Effector memory CD8-positive, alpha-beta T cell (primary cell): ENCODE measurements around the gene UBXN2A.
"Not testable (repeated sequence)": the region's sequence is repeated elsewhere in the genome, so short reads cannot be mapped to it uniquely, and the experiment has no call there.

Source experiments
- ATAC-seq: fragments of 150-1000 bp; cut with Tn5 transposase; replicated peaks from 2 replicates; pipeline ENCODE4 v1.10.0; 2021; ENCODE audit warnings: mild to moderate bottlenecking, moderate library complexity
- DNase-seq, 3 experiments: peaks; one replicate each; pipeline ENCODE4 v3.0.0; 2021
- H3K27ac Mint-ChIP-seq, 2 donors: one replicate each; pipeline ENCODE4 v1.8.0; 2022; ENCODE audit warnings: mild to moderate bottlenecking in 2 of 2, mixed read lengths in 2 of 2, moderate library complexity in 2 of 2
- H3K27me3 Mint-ChIP-seq, 2 donors: one replicate each; pipeline ENCODE4 v1.8.0; 2022; ENCODE audit warnings: mixed read lengths in 2 of 2
- H3K36me3 Mint-ChIP-seq: one replicate; pipeline ENCODE4 v1.8.0; 2022; ENCODE audit warnings: mild to moderate bottlenecking, moderate library complexity, mixed read lengths; ENCODE audit not compliant: insufficient read depth
- H3K4me1 Mint-ChIP-seq, 2 donors: one replicate each; pipeline ENCODE4 v1.8.0; 2022; ENCODE audit warnings: low read depth in 2 of 2, mixed read lengths in 2 of 2
- H3K4me3 Mint-ChIP-seq, 2 donors: one replicate each; pipeline ENCODE4 v1.8.0; 2022; ENCODE audit warnings: mild to moderate bottlenecking in 2 of 2, mixed read lengths in 2 of 2, moderate library complexity in 2 of 2
- H3K9me3 Mint-ChIP-seq, 2 donors: one replicate each; pipeline ENCODE4 v1.8.0; 2022; ENCODE audit warnings: mixed read lengths in 2 of 2

Gene UBXN2A

DNA sequence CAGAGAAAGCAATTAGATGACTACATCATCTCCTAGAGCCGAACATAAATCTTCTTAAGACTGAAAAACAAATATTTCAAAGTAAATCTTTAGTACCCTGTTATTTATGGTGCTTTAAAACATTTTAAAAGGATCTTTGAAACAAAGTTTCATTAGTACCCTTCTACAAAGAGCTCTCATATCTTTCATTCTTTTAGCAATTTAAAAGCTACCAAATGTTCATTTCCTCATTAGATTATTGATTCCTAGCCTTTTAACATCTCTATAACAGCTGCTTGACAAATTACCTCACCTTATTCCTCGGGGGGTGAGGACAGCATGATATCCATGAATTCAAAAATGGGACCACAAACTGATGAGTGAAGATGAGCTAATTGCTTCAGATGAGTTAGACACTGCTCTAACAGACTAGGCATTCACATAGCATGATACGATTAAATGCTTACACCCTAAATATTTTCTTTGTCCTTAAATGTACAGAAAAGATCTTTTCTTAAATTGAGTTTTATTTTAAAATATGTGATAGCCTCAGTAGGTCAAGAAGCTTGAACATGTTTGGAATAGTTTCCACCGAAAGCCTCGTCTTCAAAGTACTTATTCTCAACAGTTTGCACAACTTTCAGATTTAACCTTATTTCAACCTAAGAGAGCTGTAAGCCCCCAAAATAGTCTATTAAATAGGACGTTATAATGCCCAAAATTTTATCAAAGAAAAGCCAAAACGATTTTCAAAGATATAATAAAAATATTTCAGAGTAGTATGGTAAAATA is 15.5 kb upstream of the UBXN2A start:
- DNase-seq, result no peak
- Mint-ChIP-seq H3K36me3 (peaks cover 32% of the 10 kb centered on the region), H3K4me1 (peaks cover 29 to 52% of the 10 kb centered on the region in 2 donors), H3K27me3 (no peaks in the 10 kb centered on the region), H3K4me3 (peak overlapping the region; percentile 96 to 98), H3K9me3 (no peaks in the 10 kb centered on the region), H3K27ac (peak overlapping the region in 1 of 2 donors; percentile 16)
- no peak for ATAC-seq

DNA sequence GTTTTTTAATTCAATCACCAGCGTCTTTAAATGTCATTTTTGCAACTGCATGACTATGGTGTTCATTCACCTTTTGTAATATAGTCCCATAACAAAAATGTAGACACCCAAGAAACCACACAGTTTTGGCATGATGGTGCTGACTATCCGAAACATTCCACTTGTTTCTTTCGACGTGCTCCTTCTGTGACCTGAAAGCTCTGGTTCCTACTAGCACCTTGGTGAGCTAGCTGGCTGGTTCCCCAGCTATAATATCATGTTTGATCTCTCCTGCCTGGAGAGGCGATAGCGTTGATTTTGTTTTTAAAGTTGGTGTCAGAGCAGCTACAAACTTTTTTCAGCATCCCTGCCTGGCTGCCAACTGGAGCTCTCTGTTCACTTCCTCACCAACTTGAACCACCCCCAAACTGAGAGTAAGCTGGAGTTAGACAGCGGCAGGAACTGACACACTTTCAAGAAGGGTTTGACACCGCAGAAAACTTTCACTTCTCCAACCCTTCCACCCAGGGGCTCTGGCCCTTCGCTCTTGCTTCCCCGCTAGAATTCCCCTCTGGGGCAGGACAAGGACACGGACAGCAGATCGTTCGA is 14.5 kb upstream of the UBXN2A start:
- peak overlapping the region; percentile 96 to 98 for H3K4me3 Mint-ChIP-seq
- H3K27ac Mint-ChIP-seq, result peak overlapping the region; percentile 99 to 100
- no peaks in the 10 kb centered on the region for H3K9me3 Mint-ChIP-seq
- ATAC-seq, result peak; percentile 48
- no peaks in the 10 kb centered on the region for H3K27me3 Mint-ChIP-seq
- DNase-seq, result peak; percentile 47 to 62 (median 51)
- H3K4me1 Mint-ChIP-seq, result peaks cover 29 to 47% of the 10 kb centered on the region in 2 donors
- H3K36me3 Mint-ChIP-seq, result peaks cover 37% of the 10 kb centered on the region

DNA sequence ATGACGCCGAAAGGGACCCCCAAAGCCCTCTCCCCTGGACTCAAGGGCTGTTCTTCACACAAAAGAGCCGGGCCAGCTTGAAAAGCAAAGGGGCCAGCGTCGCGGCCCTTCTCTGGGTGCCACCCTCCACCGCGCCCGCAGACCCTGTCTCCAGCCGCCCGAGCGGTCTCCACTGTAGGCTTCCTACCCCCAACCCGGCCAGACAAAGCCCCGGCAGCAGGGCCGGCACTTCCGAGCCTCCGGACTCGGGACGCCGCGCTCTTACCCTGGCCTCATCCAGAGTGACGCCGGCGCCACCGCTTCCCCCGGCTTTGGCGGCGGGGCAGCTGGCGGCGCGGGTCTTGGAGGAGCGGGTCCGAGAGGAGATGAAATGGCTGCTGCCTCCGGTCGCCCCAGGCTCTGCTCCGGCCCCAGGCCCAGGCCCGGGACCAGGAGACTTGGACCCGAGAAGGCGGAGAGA is 13.9 kb upstream of the UBXN2A start:
- H3K4me3 Mint-ChIP-seq, result peak overlapping the region; percentile 96 to 98
- peaks cover 29 to 47% of the 10 kb centered on the region in 2 donors for H3K4me1 Mint-ChIP-seq
- DNase-seq (no peak), ATAC-seq (peak; percentile 3)
- peak overlapping the region; percentile 99 to 100 for H3K27ac Mint-ChIP-seq
- H3K36me3 Mint-ChIP-seq, result peaks cover 41% of the 10 kb centered on the region
- no peaks in the 10 kb centered on the region for H3K27me3 Mint-ChIP-seq
- no peaks in the 10 kb centered on the region for H3K9me3 Mint-ChIP-seq

DNA sequence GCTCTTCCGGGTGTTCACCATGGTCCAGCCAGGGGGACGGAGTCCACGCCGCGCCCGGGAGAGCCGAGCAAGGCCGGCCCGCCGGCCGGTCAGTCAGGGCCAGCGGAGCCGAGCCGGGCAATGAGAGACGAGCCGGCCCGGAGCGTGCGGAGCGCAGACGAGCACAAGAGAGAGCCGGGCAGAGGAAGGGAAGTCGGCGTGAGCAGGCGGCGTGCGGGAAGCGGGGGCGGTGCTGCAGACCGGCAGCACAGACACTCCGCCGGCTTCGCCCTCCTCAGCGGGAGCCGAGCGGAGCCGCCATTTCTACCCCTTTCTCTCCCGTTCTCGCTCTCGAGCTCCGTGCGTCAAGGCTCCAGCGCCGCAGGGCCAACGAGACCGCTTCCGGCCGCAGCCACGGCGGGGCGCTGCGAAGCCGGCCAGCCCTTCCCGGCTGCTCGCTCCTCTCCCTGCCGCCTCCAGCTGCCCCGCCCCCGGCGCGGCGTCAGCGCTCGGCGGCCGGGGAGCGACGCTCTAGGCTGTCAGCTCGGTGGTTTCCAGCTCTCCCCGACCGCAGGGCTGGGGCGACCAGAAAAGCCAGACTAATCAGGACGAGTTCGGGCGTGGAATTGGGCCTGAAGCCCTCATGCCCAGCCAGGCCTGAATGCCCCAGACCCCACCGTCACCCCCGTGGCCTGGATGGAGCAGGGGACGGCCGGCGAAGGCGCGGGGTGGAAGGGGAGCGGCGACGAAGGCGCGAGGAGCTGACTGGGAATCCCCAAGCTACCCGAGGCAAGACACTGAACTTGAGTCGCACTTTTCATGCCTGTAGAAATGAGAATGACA is 13.3 kb upstream of the UBXN2A start, which contains the start of gene ATAD2B:
TSS of gene ATAD2B (minus strand) at position 374 of the 822 bp plus-strand sequence. CDS start at position 21, 353 bp downstream.
- H3K4me3 Mint-ChIP-seq, result peak within 1 kb of the TSS; percentile 96 to 98
- H3K27ac Mint-ChIP-seq, result peak within 1 kb of the TSS; percentile 99 to 100

DNA sequence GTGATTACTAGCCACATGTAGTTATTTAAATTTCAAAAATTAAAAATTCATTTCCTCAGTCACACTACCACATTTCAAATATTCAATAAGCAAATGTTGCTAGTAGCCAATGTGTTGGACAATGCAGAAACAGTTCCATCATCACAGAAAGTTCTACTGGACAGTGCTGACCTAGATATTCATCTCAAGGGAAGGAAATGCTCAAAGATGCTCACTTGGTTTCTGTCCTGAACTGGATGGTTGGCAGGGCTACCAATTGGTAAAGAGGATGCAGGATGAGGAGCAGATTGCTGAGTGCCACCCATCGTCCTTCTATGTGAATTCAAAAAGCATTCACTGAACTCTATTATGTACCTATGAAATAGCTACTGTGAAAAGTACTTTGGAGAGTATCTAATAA is 6.0 kb upstream of the UBXN2A start:
- H3K4me3 Mint-ChIP-seq, result no peak overlapping the region
- H3K27me3 Mint-ChIP-seq, result peaks cover 6% of the 10 kb centered on the region in 2 donors
- ATAC-seq (no peak), DNase-seq (no peak)
- H3K4me1 Mint-ChIP-seq, result peaks cover 5 to 7% of the 10 kb centered on the region in 2 donors
- H3K36me3 Mint-ChIP-seq, result peaks cover 9% of the 10 kb centered on the region
- no peak overlapping the region for H3K27ac Mint-ChIP-seq
- H3K9me3 Mint-ChIP-seq, result no peaks in the 10 kb centered on the region

More for the DNA sequence above, 13.3 kb upstream of the UBXN2A start, which contains the start of gene ATAD2B:
- peak; percentile 91 to 95 (median 95) for DNase-seq
- Mint-ChIP-seq H3K27me3 (no peaks in the 10 kb centered on the region), H3K9me3 (no peaks in the 10 kb centered on the region), H3K4me1 (peaks cover 29 to 46% of the 10 kb centered on the region in 2 donors), H3K36me3 (peaks cover 41% of the 10 kb centered on the region)
- peak; percentile 77 for ATAC-seq

DNA sequence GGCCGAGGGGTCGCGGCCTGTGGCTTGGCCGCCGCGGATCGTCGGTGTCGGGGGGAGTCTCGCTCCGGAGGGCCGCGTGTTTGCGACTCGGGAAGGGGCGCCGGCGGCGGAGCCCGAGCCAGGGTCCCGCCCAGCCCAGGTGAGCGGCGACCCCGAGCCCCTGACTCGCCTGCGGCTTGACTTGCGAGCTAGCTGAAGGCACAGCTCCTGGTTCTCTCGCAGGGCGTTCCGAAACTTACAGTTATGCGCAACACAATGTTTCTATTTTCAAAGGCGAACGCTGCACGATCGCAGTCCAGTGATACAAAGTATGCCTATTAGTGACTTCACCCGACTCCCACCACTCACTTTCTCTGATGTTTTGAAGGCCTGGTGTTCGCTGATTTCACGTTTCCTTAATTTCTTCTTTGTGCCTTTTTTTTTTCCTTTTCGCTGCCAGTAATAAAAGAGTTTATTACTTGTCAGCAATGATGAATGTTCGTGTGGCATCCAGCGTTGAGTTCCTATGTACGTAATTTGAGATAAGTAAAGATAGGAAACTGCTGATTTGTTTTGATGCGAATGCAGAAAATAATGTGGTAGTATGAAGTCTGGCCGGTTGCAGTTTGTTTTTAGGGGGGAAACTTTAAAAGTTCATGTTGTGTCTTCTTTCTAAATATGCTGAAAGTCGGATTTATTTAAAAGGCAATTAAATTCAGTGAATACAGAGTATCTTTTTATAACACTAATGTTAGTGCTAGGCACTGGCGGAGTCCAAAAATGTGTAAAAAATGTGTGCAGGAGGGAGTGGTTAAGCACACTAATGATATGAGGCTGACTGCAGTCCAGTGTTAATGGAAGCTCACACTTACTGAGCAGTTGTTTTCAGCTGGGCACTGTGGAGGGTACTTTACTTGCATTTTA is 706 bp downstream of the UBXN2A start:
- peak; percentile 57 for ATAC-seq
- Mint-ChIP-seq H3K4me3 (peak overlapping the region; percentile 82 to 93), H3K27ac (peak overlapping the region; percentile 56 to 72)

DNA sequence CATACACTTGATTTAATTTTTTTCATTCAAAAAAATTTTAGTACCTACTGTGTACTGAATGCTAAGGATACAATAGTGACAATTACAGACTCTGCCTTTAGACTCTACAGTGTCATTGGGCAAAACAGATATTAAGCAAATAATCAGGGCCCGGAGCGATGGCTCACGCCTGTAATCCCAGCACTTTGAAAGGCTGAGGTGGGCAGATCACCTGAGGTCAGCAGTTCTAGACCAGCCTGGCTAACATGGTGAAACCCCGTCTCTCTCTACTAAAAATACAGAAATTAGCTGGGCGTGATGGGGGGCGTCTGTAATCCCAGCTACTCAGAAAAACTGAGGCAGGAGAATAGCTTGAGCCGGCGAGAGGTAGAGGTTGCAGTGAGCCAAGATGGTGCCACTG is 1.4 kb downstream of the UBXN2A start:
- no peaks in the 10 kb centered on the region for H3K9me3 Mint-ChIP-seq
- peaks cover 17 to 33% of the 10 kb centered on the region in 2 donors for H3K4me1 Mint-ChIP-seq
- ATAC-seq (no peak), DNase-seq (no peak)
- H3K4me3 Mint-ChIP-seq, result no peak overlapping the region
- H3K27me3 Mint-ChIP-seq, result peaks cover 6 to 7% of the 10 kb centered on the region in 2 donors
- peak overlapping the region; percentile 56 to 72 for H3K27ac Mint-ChIP-seq
- peaks cover 6% of the 10 kb centered on the region for H3K36me3 Mint-ChIP-seq

More for the DNA sequence above, 706 bp downstream of the UBXN2A start:
- Mint-ChIP-seq H3K4me1 (peaks cover 17 to 33% of the 10 kb centered on the region in 2 donors), H3K36me3 (peaks cover 6% of the 10 kb centered on the region), H3K9me3 (no peaks in the 10 kb centered on the region), H3K27me3 (peaks cover 6 to 7% of the 10 kb centered on the region in 2 donors)
- peak in 1 of 3 experiments; percentile 25 for DNase-seq

DNA sequence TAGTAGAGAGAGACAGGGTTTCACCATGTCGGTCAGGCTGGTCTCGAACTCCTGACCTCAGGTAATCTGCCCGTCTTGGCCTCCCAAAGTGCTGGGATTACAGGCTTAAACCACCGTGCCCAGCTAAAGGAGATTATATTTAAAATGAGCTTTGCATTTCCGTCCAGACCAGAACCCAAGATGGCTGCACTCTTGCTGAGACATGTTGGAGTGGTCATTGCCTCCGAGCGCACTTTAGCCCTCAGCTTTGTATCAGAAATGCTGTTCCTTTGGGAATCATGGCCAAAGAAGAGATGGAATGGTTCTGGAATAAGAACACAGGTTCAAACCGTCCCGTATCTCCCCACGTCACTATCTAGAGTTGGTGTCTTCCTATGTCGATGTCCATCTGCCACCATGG is 3.4 kb downstream of the UBXN2A start:
- no peak overlapping the region for H3K4me3 Mint-ChIP-seq

DNA sequence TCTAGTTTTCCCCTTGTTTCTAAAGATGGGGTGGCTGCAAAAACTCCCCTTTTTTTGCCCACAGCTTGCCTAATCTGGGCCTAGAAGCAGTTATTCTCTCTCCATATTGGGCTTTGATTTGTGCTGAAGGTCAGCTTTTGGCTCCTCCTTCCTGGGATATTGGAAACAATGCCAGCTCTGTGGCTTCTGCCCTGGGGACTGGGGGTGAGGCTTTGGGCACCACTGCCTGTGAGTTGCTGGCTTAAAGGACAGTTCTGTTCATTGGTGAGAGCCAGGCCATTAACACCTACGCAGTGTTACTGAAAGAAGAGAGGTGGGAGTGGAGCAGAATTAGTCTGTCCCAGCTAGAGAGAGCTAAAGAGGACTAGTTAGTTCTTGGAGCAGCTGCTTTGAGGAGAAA is 4.3 kb downstream of the UBXN2A start:
- peaks cover 4% of the 10 kb centered on the region for H3K36me3 Mint-ChIP-seq
- DNase-seq (no peak), ATAC-seq (no peak)
- no peaks in the 10 kb centered on the region for H3K27me3 Mint-ChIP-seq
- no peak overlapping the region for H3K27ac Mint-ChIP-seq
- H3K4me1 Mint-ChIP-seq, result peaks cover 9 to 28% of the 10 kb centered on the region in 2 donors
- no peak overlapping the region for H3K4me3 Mint-ChIP-seq
- no peaks in the 10 kb centered on the region for H3K9me3 Mint-ChIP-seq

More for the DNA sequence above, 3.4 kb downstream of the UBXN2A start:
- no peaks in the 10 kb centered on the region for H3K9me3 Mint-ChIP-seq
- peaks cover 17 to 36% of the 10 kb centered on the region in 2 donors for H3K4me1 Mint-ChIP-seq
- H3K36me3 Mint-ChIP-seq, result peaks cover 6% of the 10 kb centered on the region
- peaks cover 5 to 7% of the 10 kb centered on the region in 2 donors for H3K27me3 Mint-ChIP-seq
- ATAC-seq (no peak), DNase-seq (no peak)
- no peak overlapping the region for H3K27ac Mint-ChIP-seq

DNA sequence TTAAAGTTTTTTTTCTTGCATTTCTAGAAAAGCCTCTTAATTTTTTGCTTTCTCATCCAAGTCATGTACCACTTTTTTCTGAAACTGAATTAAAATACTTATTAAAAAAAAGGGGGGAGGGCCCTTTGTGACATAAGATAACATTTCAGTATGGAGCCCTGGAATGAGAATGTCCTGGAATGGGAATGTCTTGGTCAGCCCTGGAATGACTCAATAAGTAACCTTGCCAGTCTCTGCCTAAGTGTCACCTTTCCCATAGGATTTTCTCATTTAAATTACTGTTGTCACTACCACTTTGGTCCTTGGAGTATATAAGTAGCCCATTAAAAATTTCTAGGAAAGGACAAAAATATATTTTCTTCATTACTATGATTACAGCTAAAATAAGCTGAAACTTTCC is 4.7 kb downstream of the UBXN2A start:
- no peak overlapping the region for H3K27ac Mint-ChIP-seq
- ATAC-seq, result no peak
- no peaks in the 10 kb centered on the region for H3K9me3 Mint-ChIP-seq
- no peak for DNase-seq
- peaks cover 7 to 26% of the 10 kb centered on the region in 2 donors for H3K4me1 Mint-ChIP-seq
- H3K36me3 Mint-ChIP-seq, result no peaks in the 10 kb centered on the region
- H3K4me3 Mint-ChIP-seq, result no peak overlapping the region
- no peaks in the 10 kb centered on the region for H3K27me3 Mint-ChIP-seq

DNA sequence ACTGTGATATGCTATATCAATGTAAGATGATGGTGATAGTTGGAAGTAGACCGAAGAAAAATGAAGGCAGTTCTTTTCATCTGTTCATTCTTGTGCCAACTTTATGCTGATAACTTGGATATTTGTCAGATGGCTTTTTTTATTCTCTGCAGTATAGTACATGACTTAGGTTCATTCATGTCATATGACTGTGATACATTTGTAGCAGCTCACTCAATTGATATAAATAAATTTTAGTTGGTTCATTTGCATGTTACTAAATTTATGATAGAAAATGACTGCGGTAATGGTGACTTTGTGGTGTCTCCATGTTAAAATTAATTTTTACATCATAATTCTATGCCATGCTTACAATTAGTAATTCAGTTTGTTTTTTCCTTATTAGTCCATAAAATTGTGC is 7.1 kb downstream of the UBXN2A start:
- peaks cover 2 to 13% of the 10 kb centered on the region in 2 donors for H3K4me1 Mint-ChIP-seq
- DNase-seq (no peak), ATAC-seq (no peak)
- H3K27me3 Mint-ChIP-seq, result no peaks in the 10 kb centered on the region
- H3K36me3 Mint-ChIP-seq, result no peaks in the 10 kb centered on the region
- no peak overlapping the region for H3K27ac Mint-ChIP-seq
- H3K4me3 Mint-ChIP-seq, result no peak overlapping the region
- H3K9me3 Mint-ChIP-seq, result no peaks in the 10 kb centered on the region

DNA sequence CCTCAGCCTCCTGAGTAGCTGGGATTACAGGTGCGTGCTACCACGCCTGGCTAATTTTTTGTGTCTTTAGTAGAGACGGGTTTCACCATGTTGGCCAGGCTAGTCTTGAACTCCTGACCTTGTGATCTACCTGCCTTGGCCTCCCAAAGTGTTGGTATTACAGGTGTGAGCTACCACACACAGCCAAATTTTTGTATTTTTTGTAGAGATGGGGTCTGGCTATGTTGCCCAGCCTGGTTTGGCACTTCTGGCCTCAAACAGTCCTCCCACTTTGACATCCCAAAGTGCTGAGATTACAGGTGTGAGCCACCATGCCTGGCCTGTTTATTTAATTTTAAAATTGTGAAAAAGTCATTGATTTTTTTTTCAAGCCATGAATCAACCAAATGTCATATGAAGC is 12.3 kb downstream of the UBXN2A start:
- H3K36me3 Mint-ChIP-seq, H3K9me3 Mint-ChIP-seq, H3K27me3 Mint-ChIP-seq, ATAC-seq, DNase-seq, H3K27ac Mint-ChIP-seq, H3K4me3 Mint-ChIP-seq: not testable (repeated sequence)
- peaks cover 4 to 14% of the 10 kb centered on the region in 2 donors for H3K4me1 Mint-ChIP-seq
